Smooth muscle cell (in vitro differentiated cells): Measurements from ENCODE around the gene TMEM132C. TPM values are rescaled to one million over a fixed set of nuclear protein-coding genes. Genes with fewer than 3 reads are reported as not detected.

ENCODE experiments used
- DNase-seq: peaks from one replicate; lab custom pipeline; 2025; ENCODE audit not compliant: unreplicated experiment; lab: John Stamatoyannopoulos, UW
- H2AFZ ChIP-seq: fragments of 200-600 bp; sonication (generic); 2 replicates; pipeline ENCODE4 v1.6.0; 2016; ENCODE audit warnings: antibody characterized with exemption, low read depth, mild to moderate bottlenecking
- H3F3A ChIP-seq: fragments of 200-600 bp; sonication (generic); 2 replicates; pipeline ENCODE4 v1.6.0; 2017; ENCODE audit warnings: antibody characterized with exemption, low read depth
- H3K27ac ChIP-seq: fragments of 200-600 bp; sonication (generic); 2 replicates; pipeline ENCODE4 v1.5.1; 2016; ENCODE audit warnings: low read depth, mild to moderate bottlenecking
- H3K27me3 ChIP-seq: fragments of 200-600 bp; sonication (generic); 2 replicates; pipeline ENCODE4 v1.6.1; 2016; ENCODE audit warnings: low read depth, mild to moderate bottlenecking
- H3K36me3 ChIP-seq: fragments of 200-600 bp; sonication (generic); 2 replicates; pipeline ENCODE4 v1.5.1; 2016; ENCODE audit warnings: low read depth
- H3K4me1 ChIP-seq: fragments of 200-600 bp; sonication (generic); 2 replicates; pipeline ENCODE4 v1.5.1; 2016; ENCODE audit warnings: low read depth
- H3K4me2 ChIP-seq: fragments of 200-600 bp; sonication (generic); 2 replicates; pipeline ENCODE4 v1.6.0; 2016; ENCODE audit warnings: mild to moderate bottlenecking
- H3K4me3 ChIP-seq: fragments of 200-600 bp; sonication (generic); 2 replicates; pipeline ENCODE4 v1.5.1; 2016; ENCODE audit warnings: mild to moderate bottlenecking
- H3K79me2 ChIP-seq: fragments of 200-600 bp; sonication (generic); 2 replicates; pipeline ENCODE4 v1.6.0; 2016; ENCODE audit warnings: low read depth, mild to moderate bottlenecking
- H3K9ac ChIP-seq: fragments of 200-600 bp; sonication (generic); 2 replicates; pipeline ENCODE4 v1.6.0; 2016; ENCODE audit warnings: low read depth
- H3K9me3 ChIP-seq: fragments of 200-600 bp; sonication (generic); replicated peaks from 2 replicates; pipeline ENCODE4 v1.5.1; 2016; ENCODE audit warnings: low read depth
- H4K20me1 ChIP-seq: fragments of 200-600 bp; sonication (generic); 2 replicates; pipeline ENCODE4 v1.6.0; 2016; ENCODE audit warnings: low read depth
- CTCF ChIP-seq: fragments of 200-600 bp; sonication (generic); IDR thresholded peaks from 2 replicates; pipeline ENCODE4 v1.5.1; 2017; ENCODE audit warnings: borderline replicate concordance, mild to moderate bottlenecking, antibody characterized with exemption; ENCODE audit not compliant: insufficient read depth, poor library complexity, severe bottlenecking
- WGBS: methylation state at CpG from one replicate; pipeline ENCODE4 v1.1.7; 2016; ENCODE audit warnings: low lambda C conversion rate; 5-methylcytosine and 5-hydroxymethylcytosine counted together
- polyA plus RNA-seq: library from polyadenylated mRNA; unstranded; fragments of >200 nt; fragmentation: Nextera tagmentation; extraction: Ambion mirVana; gene quantifications from 2 replicates; pipeline ENCODE4 v1.2.1, GENCODE V29; 2016
- total RNA-seq: library from RNA; depleted of rRNA; stranded (reverse); fragments of >200 nt; gene quantifications from 2 replicates; pipeline ENCODE4 v1.2.3, GENCODE V29; 2014

Gene TMEM132C
- total and polyA plus RNA-seq, 2 experiments from 2014 or later: 0.49 to 0.77 TPM

GRCh38 chr12:128519426-128519825 lies 252.5 kb downstream of the TMEM132C start:
- Histone ChIP-seq H3K79me2 (no peaks in the 10 kb centered on the region), H3K9ac (no peak overlapping the region), H4K20me1 (no peaks in the 10 kb centered on the region), H3K9me3 (no peaks in the 10 kb centered on the region), H3K4me2 (no peak overlapping the region), H3F3A (no peaks in the 10 kb centered on the region), H3K4me1 (no peaks in the 10 kb centered on the region), H3K36me3 (no peaks in the 10 kb centered on the region), H3K27me3 (no peaks in the 10 kb centered on the region), H2AFZ (no peak overlapping the region), H3K27ac (no peak overlapping the region), H3K4me3 (no peak overlapping the region)
- no peak for DNase-seq
- 76% methylated on average over 3 of the region's 3 CpGs for WGBS
- TF ChIP-seq CTCF: no peak

- Histone ChIP-seq H3K27me3 (no peaks in the 10 kb centered on the region), H3K79me2 (no peaks in the 10 kb centered on the region), H3K9me3 (no peaks in the 10 kb centered on the region), H3K36me3 (no peaks in the 10 kb centered on the region), H3F3A (no peaks in the 10 kb centered on the region), H3K4me2 (no peak overlapping the region), H3K9ac (no peak overlapping the region), H3K27ac (no peak overlapping the region), H2AFZ (no peak overlapping the region), H3K4me3 (no peak overlapping the region), H4K20me1 (no peaks in the 10 kb centered on the region), H3K4me1 (no peaks in the 10 kb centered on the region)
- no peak for TF ChIP-seq CTCF
- 94% methylated on average over 10 of the region's 10 CpGs for WGBS
- no peak for DNase-seq
These were observed 255.0 kb downstream of the TMEM132C start for GRCh38 chr12:128521981-128522380.

- H2AFZ ChIP-seq: no peak overlapping the region
- no peaks in the 10 kb centered on the region for H3K27me3 ChIP-seq
- no peak overlapping the region for H3K4me2 ChIP-seq
- H4K20me1 ChIP-seq: no peaks in the 10 kb centered on the region
- H3K36me3 ChIP-seq: no peaks in the 10 kb centered on the region
- H3K9me3 ChIP-seq: no peaks in the 10 kb centered on the region
- H3F3A ChIP-seq: no peaks in the 10 kb centered on the region
- no peak for DNase-seq
- H3K4me1 ChIP-seq: no peaks in the 10 kb centered on the region
- 93% methylated on average over 6 of the region's 6 CpGs for WGBS
- no peak overlapping the region for H3K4me3 ChIP-seq
- no peak for TF ChIP-seq CTCF
- H3K9ac ChIP-seq: no peak overlapping the region
- H3K27ac ChIP-seq: no peak overlapping the region
- no peaks in the 10 kb centered on the region for H3K79me2 ChIP-seq
These were observed 257.5 kb downstream of the TMEM132C start for GRCh38 chr12:128524439-128524838.

GRCh38 chr12:128531170-128531569 lies 264.2 kb downstream of the TMEM132C start:
- Histone ChIP-seq H3K9ac (no peak overlapping the region), H2AFZ (no peak overlapping the region), H3K9me3 (no peaks in the 10 kb centered on the region), H3K79me2 (no peaks in the 10 kb centered on the region), H3F3A (no peaks in the 10 kb centered on the region), H3K4me3 (no peak overlapping the region), H3K36me3 (no peaks in the 10 kb centered on the region), H4K20me1 (no peaks in the 10 kb centered on the region), H3K4me2 (no peak overlapping the region), H3K27me3 (no peaks in the 10 kb centered on the region), H3K4me1 (no peaks in the 10 kb centered on the region), H3K27ac (no peak overlapping the region)
- TF ChIP-seq CTCF: no peak
- DNase-seq: no peak
- WGBS: 67% methylated on average over 3 of the region's 3 CpGs
